Breast epithelium (tissue), 4 donors: ENCODE measurements around the gene ZNF354B. TPM values are rescaled to one million over a fixed set of nuclear protein-coding genes. Genes with fewer than 3 reads are reported as not detected.

Source experiments
- DNase-seq, 2 donors: peaks; one replicate each; pipeline ENCODE4 v3.0.0-alpha.2; 2019; ENCODE audit warnings: low spot score in 2 of 2
- H3K27ac ChIP-seq, 2 donors: fragments of 200-600 bp; sonication (generic) in 1 of 2; one replicate each; pipeline ENCODE4 v1.5.1; 2016 to 2019; ENCODE audit warnings: mild to moderate bottlenecking in 1 of 2
- H3K27me3 ChIP-seq, 2 donors: fragments of 200-600 bp; sonication (generic) in 1 of 2; one replicate each; pipeline versions ENCODE4 v1.5.1 to v1.6.0; 2017 to 2019; ENCODE audit warnings: control low read depth in 1 of 2, mild to moderate bottlenecking in 1 of 2
- H3K36me3 ChIP-seq: fragments of 200-600 bp; one replicate; pipeline ENCODE4 v1.5.1; 2019
- H3K4me1 ChIP-seq, 2 donors: fragments of 200-600 bp; sonication (generic); one replicate each; pipeline ENCODE4 v1.5.1; 2016 to 2019; ENCODE audit warnings: control low read depth in 1 of 2
- H3K4me3 ChIP-seq, 3 donors: fragments of 200-600 bp; sonication (generic); 1 replicate in 2 of 3; 2 replicates in 1 of 3; pipeline ENCODE4 v1.5.1; 2016 to 2019; ENCODE audit warnings: mild to moderate bottlenecking in 3 of 3, moderate library complexity in 2 of 3
- H3K9me3 ChIP-seq, 2 donors: fragments of 200-600 bp; sonication (generic) in 1 of 2; one replicate each; pipeline ENCODE4 v1.5.1; 2016 to 2019; ENCODE audit warnings: control low read depth in 1 of 2
- CTCF ChIP-seq, 3 donors: fragments of 450-650 bp; IDR thresholded peaks; one replicate each; pipeline ENCODE4 v1.5.1; 2016 to 2017; ENCODE audit warnings: antibody characterized with exemption in 3 of 3, mild to moderate bottlenecking in 3 of 3, moderate library complexity in 3 of 3
- POLR2A ChIP-seq: fragments of 450-650 bp; IDR thresholded peaks from one replicate; pipeline ENCODE4 v1.6.1; 2016; ENCODE audit warnings: antibody characterized with exemption, mild to moderate bottlenecking, moderate library complexity
- POLR2AphosphoS5 ChIP-seq, 3 donors: sonication (generic); formaldehyde crosslinking; IDR thresholded peaks; one replicate each; pipeline ENCODE4 v1.6.1; 2017; ENCODE audit warnings: antibody characterized with exemption in 3 of 3
- intact Hi-C: fragments of 100-400 bp; cut with DNase I; formaldehyde crosslinking; loops from one replicate; pipeline ENCODE4 v1.15.1; 2023; ENCODE audit warnings: low total_unique reads
- total RNA-seq, 3 donors: library from RNA; depleted of rRNA; stranded (reverse); fragments of >200 nt; gene quantifications; one replicate each; pipeline ENCODE4 v1.1.0, GENCODE V29; 2016

ZNF354B gene
- total RNA-seq, 3 donors from 2014 or later, result 15.7 to 40.7 (median 29.8) TPM

GRCh38 chr5:178931846-178932760, 72.3 kb downstream of the ZNF354B start:
- TF ChIP-seq POLR2A (no peak), POLR2AphosphoS5 (IDR thresholded peaks at IDR 0.05) (no peak), CTCF (IDR thresholded peaks at IDR 0.05) (no peak)
- DNase-seq, result no peak
- Histone ChIP-seq H3K4me3 (no peak overlapping the region), H3K27ac (no peak overlapping the region), H3K27me3 (no peaks in the 10 kb centered on the region), H3K36me3 (no peaks in the 10 kb centered on the region), H3K4me1 (no peaks in the 10 kb centered on the region), H3K9me3 (peaks cover 96 to 100% of the 10 kb centered on the region in 2 donors)
- intact Hi-C loops, result no loop called here

Other genes starting within 250 kb of the ZNF354B start
- gene CLK4, start 232.9 kb upstream of the ZNF354B start, total RNA-seq, result 10 to 100 TPM; 39.0 to 73.2 (median 43.3) TPM
- gene ZNF354A, start 129.3 kb upstream of the ZNF354B start, total RNA-seq, result 10 to 100 TPM; 17.6 to 25.8 (median 21.3) TPM
- gene ZFP2, start 36.0 kb downstream of the ZNF354B start, total RNA-seq, result 1 to 10 TPM; 2.1 to 6.7 (median 2.6) TPM
- gene ZNF454, start 81.2 kb downstream of the ZNF354B start, total RNA-seq, result 1 to 10 TPM; 1.9 to 5.2 (median 4.2) TPM
- gene GRM6, start 135.4 kb downstream of the ZNF354B start, total RNA-seq, result not detected
- gene ZNF879, start 163.9 kb downstream of the ZNF354B start, total RNA-seq, result 10 to 100 TPM in 1 of 3 donors, 1 to 10 TPM in 2; 4.8 to 13.8 (median 7.9) TPM
- 10 to 100 TPM in 1 of 3 donors, 1 to 10 TPM in 2; 7.4 to 11.6 (median 8.2) TPM for gene ZNF354C, start 200.4 kb downstream of the ZNF354B start, total RNA-seq